Measurements from ENCODE around the gene GIT2. TPM values are rescaled to one million over a fixed set of nuclear protein-coding genes. Genes with fewer than 3 reads are reported as not detected.

Gene GIT2
- total and polyA plus RNA-seq, 2 of the 13 experiments (the other 11 are each of a cell fraction or from before 2014, with no cell fraction given) = 18.4 to 19.8 TPM

GRCh38 chr12:109998904-109999648 lies 2.9 kb upstream of the GIT2 start, which contains the start of gene ANKRD13A (continued):
- TF ChIP-seq ZNF564 (CRISPR knock-in tag; IDR thresholded peaks at IDR 0.05) (no peak), ISL2 (CRISPR knock-in tag; IDR thresholded peaks at IDR 0.05) (peak; percentile 24; the same call in 1 of the 2 replicates), NR2C2 (CRISPR knock-in tag; IDR thresholded peaks at IDR 0.05; ENCODE audit: borderline replicate concordance) (peak; percentile 31; the same call in 1 of the 2 replicates), RBFOX2 (IDR thresholded peaks at IDR 0.05; ENCODE audit: low read depth, low read length) (peak; percentile 80), FIP1L1 (IDR thresholded peaks at IDR 0.05; ENCODE audit: borderline replicate concordance, insufficient read depth, low read depth, low read length) (no peak), NKX3-1 (CRISPR knock-in tag; IDR thresholded peaks at IDR 0.05) (peak; percentile 68), RARA (CRISPR knock-in tag; IDR thresholded peaks at IDR 0.05) (no peak), ZNF709 (CRISPR knock-in tag; IDR thresholded peaks at IDR 0.05) (no peak), ZNF678 (CRISPR knock-in tag; IDR thresholded peaks at IDR 0.05) (0 out of 2 replicates have a peak, but pooled peaks have one; percentile 77), NR1H2 (CRISPR knock-in tag; IDR thresholded peaks at IDR 0.05; ENCODE audit: borderline replicate concordance, low read depth) (peak; percentile 50; the same call in 1 of the 2 replicates), GATA4 (IDR thresholded peaks at IDR 0.05; ENCODE audit: borderline replicate concordance, low read depth) (peak; percentile 53; the same call in 1 of the 2 replicates), NFIC (IDR thresholded peaks at IDR 0.05; ENCODE audit: low read length) (peak; percentile 47; the same call in 1 of the 2 replicates), PITX1 (CRISPR knock-in tag; IDR thresholded peaks at IDR 0.05) (no peak), KMT2B (CRISPR knock-in tag; IDR thresholded peaks at IDR 0.05) (peak; percentile 92), MAX (IDR thresholded peaks at IDR 0.05) (peak; percentile 90), GZF1 (CRISPR knock-in tag; IDR thresholded peaks at IDR 0.05) (no peak), ZNF710 (CRISPR knock-in tag; IDR thresholded peaks at IDR 0.05; ENCODE audit: borderline replicate concordance) (peak; percentile 61; the same call in 1 of the 2 replicates), ZBTB39 (CRISPR knock-in tag; IDR thresholded peaks at IDR 0.05) (no peak; the same call in 1 of the 2 replicates), PAXIP1 (CRISPR knock-in tag; conservative IDR thresholded peaks at IDR 0.05) (peak; percentile 60), MAZ (IDR thresholded peaks at IDR 0.05; ENCODE audit: borderline replicate concordance, low read depth, low read length) (peak; percentile 42; the same call in 1 of the 2 replicates), MAZ (CRISPR knock-in tag; IDR thresholded peaks at IDR 0.05; ENCODE audit: low read depth) (no peak), ZNF484 (CRISPR knock-in tag; IDR thresholded peaks at IDR 0.05; ENCODE audit: borderline replicate concordance, low read depth) (no peak)

Measured in HepG2 (cell line).